Keratinocyte (primary cell): ENCODE data around the gene SLIT3. TPM values are rescaled to one million over a fixed set of nuclear protein-coding genes. Genes with fewer than 3 reads are reported as not detected.

Source experiments
- DNase-seq: peaks from one replicate; pipeline ENCODE4 v3.0.0-alpha.2; 2011; ENCODE audit warnings: low read depth, missing footprints, low spot score
- FAIRE-seq: peaks from 2 replicates; lab custom pipeline; 2011; peaks lifted over from hg19 to GRCh38; lab: Jason Lieb, UNC
- H2AFZ ChIP-seq: 2 replicates; pipeline ENCODE4 v1.6.0; 2012; ENCODE audit warnings: low read length, control low read depth, inconsistent platforms; ENCODE audit not compliant: control insufficient read depth
- H3K27ac ChIP-seq: 2 replicates; pipeline ENCODE4 v1.5.1; 2011; ENCODE audit warnings: low read length; ENCODE audit not compliant: control insufficient read depth, insufficient read depth
- H3K27me3 ChIP-seq: 3 replicates; pipeline ENCODE4 v1.6.0; 2011; ENCODE audit warnings: low read length; ENCODE audit not compliant: control insufficient read depth, insufficient read depth; ENCODE audit errors: extremely low read depth
- H3K36me3 ChIP-seq, 2 experiments: 2 replicates in 1 of 2; 3 replicates in 1 of 2; pipeline ENCODE4 v1.5.1; 2011; ENCODE audit warnings: low read length in 2 of 2, mild to moderate bottlenecking in 1 of 2; ENCODE audit not compliant: control insufficient read depth in 2 of 2, insufficient read depth in 2 of 2; ENCODE audit errors: extremely low read depth in 1 of 2
- H3K4me1 ChIP-seq: 3 replicates; pipeline ENCODE4 v1.5.1; 2011; ENCODE audit warnings: low read length; ENCODE audit not compliant: control insufficient read depth, insufficient read depth; ENCODE audit errors: extremely low read depth
- H3K4me2 ChIP-seq: 3 replicates; pipeline ENCODE4 v1.6.0; 2011; ENCODE audit warnings: low read depth, low read length; ENCODE audit not compliant: control insufficient read depth, insufficient read depth; ENCODE audit errors: extremely low read depth
- H3K4me3 ChIP-seq, 3 experiments: fragments of 200-600 bp in 1 of 3; sonication (generic) in 1 of 3; 2 replicates in 2 of 3; 3 replicates in 1 of 3; pipeline ENCODE4 v1.5.1; 2011 to 2016; ENCODE audit warnings: low read length in 3 of 3, mild to moderate bottlenecking in 3 of 3, control low read depth in 2 of 3, inconsistent platforms in 1 of 3, low read depth in 1 of 3, mixed read lengths in 1 of 3, mixed run types in 1 of 3, moderate library complexity in 1 of 3; ENCODE audit not compliant: control insufficient read depth in 2 of 3, insufficient read depth in 2 of 3; ENCODE audit errors: extremely low read depth in 1 of 3
- H3K79me2 ChIP-seq: 2 replicates; pipeline ENCODE4 v1.6.0; 2012; ENCODE audit warnings: low read length; ENCODE audit not compliant: control insufficient read depth, insufficient read depth
- H3K9ac ChIP-seq: 3 replicates; pipeline ENCODE4 v1.6.0; 2011; ENCODE audit warnings: low read length; ENCODE audit not compliant: control insufficient read depth, insufficient read depth; ENCODE audit errors: extremely low read depth
- H3K9me1 ChIP-seq: 3 replicates; pipeline ENCODE4 v1.6.0; 2011; ENCODE audit warnings: low read length; ENCODE audit not compliant: control insufficient read depth, insufficient read depth; ENCODE audit errors: extremely low read depth
- H3K9me3 ChIP-seq: 2 replicates; pipeline ENCODE4 v1.5.1; 2012; ENCODE audit warnings: low read depth, low read length; ENCODE audit not compliant: control insufficient read depth
- H4K20me1 ChIP-seq: 3 replicates; pipeline ENCODE4 v1.6.0; 2011; ENCODE audit warnings: low read length; ENCODE audit not compliant: control insufficient read depth, insufficient read depth; ENCODE audit errors: extremely low read depth
- CTCF ChIP-seq, 3 experiments: IDR thresholded peaks in 1 of 3; conservative IDR thresholded peaks in 1 of 3; optimal IDR thresholded peaks in 1 of 3; 2 replicates in 2 of 3; 3 replicates in 1 of 3; pipeline versions ENCODE3 to v1.5.1; 2011; ENCODE audit warnings: low read length in 3 of 3, mild to moderate bottlenecking in 3 of 3, moderate library complexity in 2 of 3, control low read depth in 1 of 3, inconsistent platforms in 1 of 3; ENCODE audit not compliant: insufficient read depth in 2 of 3; ENCODE audit errors: extremely low read depth in 1 of 3
- EZH2 ChIP-seq: IDR thresholded peaks from one replicate; pipeline ENCODE4 v1.6.1; 2012; ENCODE audit warnings: inconsistent platforms, mild to moderate bottlenecking, low read length, moderate library complexity
- dilution Hi-C: fragments of 300-500 bp; cut with MboI; formaldehyde crosslinking; loops from one replicate; pipeline ENCODE4 v1.7.0; 2020; ENCODE audit warnings: low sequenced_read_pairs; ENCODE audit not compliant: extremely low pct_ligation_motif_present
- polyA plus RNA-seq, 5 experiments: library from polyadenylated mRNA; depleted of rRNA in 3 of 5; stranded (reverse) in 3 of 5; stranded (forward) in 1 of 5; unstranded in 1 of 5; fragments of >200 nt; gene quantifications; 1 replicate in 1 of 5; 2 replicates in 3 of 5; 3 replicates in 1 of 5; pipeline versions ENCODE4 v1.2.1 to v1.2.3, GENCODE V29; 2011 to 2012; ENCODE audit warnings: missing spikeins in 2 of 5, low read depth in 1 of 5, low replicate concordance in 1 of 5

Gene SLIT3
- polyA plus RNA-seq, 1 donor (not counting 4 experiments of a cell fraction or from before 2014, with no cell fraction given): 2.4 TPM

DNA sequence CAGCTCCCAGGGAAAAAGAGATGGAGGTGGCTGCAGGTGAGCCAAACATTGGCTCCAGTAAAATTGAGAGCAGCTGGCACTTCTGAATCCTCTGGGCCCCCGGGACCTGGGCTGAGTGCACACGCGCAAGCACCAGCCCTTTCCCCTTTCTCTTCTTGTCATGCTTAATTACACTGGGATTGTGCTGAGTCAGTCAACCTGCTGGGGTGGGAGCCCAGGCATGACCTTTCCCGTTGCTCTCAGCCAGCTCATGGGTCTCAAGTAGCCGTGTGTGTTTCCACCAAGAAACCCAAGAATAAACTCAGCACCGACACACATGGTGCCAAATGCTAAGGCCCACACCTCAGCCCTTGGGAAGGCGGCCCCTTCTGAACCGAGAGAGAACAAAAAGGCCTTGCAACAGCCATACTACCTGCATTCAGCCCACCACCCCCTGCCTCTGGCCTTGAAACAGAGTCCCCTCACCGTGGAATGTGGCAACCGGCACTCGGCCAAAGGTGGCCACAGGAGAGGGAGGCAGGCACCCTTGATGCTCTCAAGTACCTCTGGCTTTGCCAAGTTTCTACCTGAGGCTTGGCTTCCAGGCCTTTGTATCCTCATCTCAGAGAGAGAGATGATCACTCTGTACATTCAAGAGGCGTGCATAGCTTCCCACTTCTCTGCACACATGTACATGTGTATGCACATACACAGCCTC lies 28.1 kb downstream of the SLIT3 start:
- Histone ChIP-seq H3K27ac (no peak overlapping the region), H3K79me2 (no peaks in the 10 kb centered on the region), H4K20me1 (no peaks in the 10 kb centered on the region), H2AFZ (no peak overlapping the region), H3K36me3 (no peaks in the 10 kb centered on the region), H3K27me3 (no peaks in the 10 kb centered on the region), H3K4me3 (no peak overlapping the region), H3K4me2 (no peak overlapping the region), H3K9me1 (no peaks in the 10 kb centered on the region), H3K4me1 (peaks cover 7% of the 10 kb centered on the region), H3K9ac (no peak overlapping the region), H3K9me3 (no peaks in the 10 kb centered on the region)
- dilution Hi-C loops: no loop called here
- DNase-seq: no peak
- FAIRE-seq: no peak
- TF ChIP-seq CTCF (optimal IDR thresholded peaks at IDR 0.05 in 1 of 3, IDR thresholded peaks at IDR 0.05 in 1 of 3, conservative IDR thresholded peaks at IDR 0.05 in 1 of 3; ENCODE audit: extremely low read depth in 1 of 3, insufficient read depth in 2 of 3, low read length in 3 of 3) (no peak), EZH2 (no peak)

DNA sequence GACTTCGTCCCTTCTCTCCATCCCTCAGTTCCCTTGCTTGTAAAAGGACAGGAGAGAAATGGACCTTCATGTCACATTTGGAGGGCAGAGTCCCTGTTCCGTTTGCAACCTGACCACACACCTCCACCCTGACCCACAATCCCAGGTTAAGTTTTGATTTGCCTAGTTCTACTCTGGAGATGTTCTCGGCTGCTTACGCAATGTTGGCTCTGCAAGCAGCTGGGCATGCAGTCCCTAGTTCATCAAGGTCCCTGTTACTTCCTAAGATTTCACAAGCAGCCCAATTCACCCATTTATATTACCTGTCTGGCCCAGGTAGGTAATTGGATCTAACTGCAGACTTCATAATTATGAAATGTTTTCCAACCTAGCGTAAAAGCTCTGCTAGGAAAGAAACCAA lies 28.8 kb downstream of the SLIT3 start:
- Histone ChIP-seq H3K79me2 (no peaks in the 10 kb centered on the region), H3K27ac (no peak overlapping the region), H4K20me1 (no peaks in the 10 kb centered on the region), H3K9ac (no peak overlapping the region), H3K36me3 (no peaks in the 10 kb centered on the region), H3K27me3 (no peaks in the 10 kb centered on the region), H2AFZ (no peak overlapping the region), H3K4me3 (no peak overlapping the region), H3K4me1 (peaks cover 9% of the 10 kb centered on the region), H3K9me1 (no peaks in the 10 kb centered on the region), H3K4me2 (no peak overlapping the region), H3K9me3 (no peaks in the 10 kb centered on the region)
- DNase-seq: no peak
- TF ChIP-seq EZH2 (no peak), CTCF (optimal IDR thresholded peaks at IDR 0.05 in 1 of 3, IDR thresholded peaks at IDR 0.05 in 1 of 3, conservative IDR thresholded peaks at IDR 0.05 in 1 of 3; ENCODE audit: extremely low read depth in 1 of 3, insufficient read depth in 2 of 3, low read length in 3 of 3) (no peak)
- no peak for FAIRE-seq
- dilution Hi-C loops: no loop called here
